Right lobe of liver (tissue), 6 donors: Measurements from ENCODE around the gene PRSS37. TPM values are rescaled to one million over a fixed set of nuclear protein-coding genes. Genes with fewer than 3 reads are reported as not detected.

ENCODE experiments used
- ATAC-seq, 4 donors: fragments of 200-7000 bp; cut with Tn5 transposase; one replicate each; pipeline ENCODE4 v1.9.1; 2020; ENCODE audit warnings: mild to moderate bottlenecking in 4 of 4, moderate library complexity in 4 of 4
- DNase-seq, 3 donors: peaks; one replicate each; pipeline ENCODE4 v3.0.0-alpha.2; 2020
- H3K27ac ChIP-seq, 3 donors: fragments of 200-600 bp; one replicate each; pipeline ENCODE4 v1.8.0; 2022
- H3K27me3 ChIP-seq, 2 donors: fragments of 200-600 bp; one replicate each; pipeline ENCODE4 v1.8.0; 2022
- H3K36me3 ChIP-seq, 4 donors: fragments of 200-600 bp; sonication (generic) in 1 of 4; one replicate each; pipeline versions ENCODE4 v1.5.1 to v1.8.0; 2017 to 2022; ENCODE audit warnings: control low read depth in 1 of 4
- H3K4me1 ChIP-seq, 4 donors: fragments of 200-600 bp; sonication (generic) in 1 of 4; one replicate each; pipeline versions ENCODE4 v1.5.1 to v1.8.0; 2017 to 2022; ENCODE audit warnings: control low read depth in 1 of 4
- H3K4me3 ChIP-seq, 3 donors: fragments of 200-600 bp; one replicate each; pipeline ENCODE4 v1.8.0; 2022
- H3K9me3 ChIP-seq, 4 donors: fragments of 200-600 bp; sonication (generic) in 1 of 4; one replicate each; pipeline versions ENCODE4 v1.5.1 to v1.8.0; 2017 to 2022; ENCODE audit warnings: control low read depth in 1 of 4
- CTCF ChIP-seq, 4 donors: fragments of 200-600 bp in 3 of 4; fragments of 450-650 bp in 1 of 4; IDR thresholded peaks; one replicate each; pipeline versions ENCODE4 v1.5.1 to v1.8.0; 2016 to 2022; ENCODE audit warnings: antibody characterized with exemption in 4 of 4, mild to moderate bottlenecking in 2 of 4
- POLR2A ChIP-seq: fragments of 450-650 bp; IDR thresholded peaks from one replicate; pipeline ENCODE4 v1.6.1; 2017; ENCODE audit warnings: antibody characterized with exemption, mild to moderate bottlenecking
- WGBS: methylation state at CpG from one replicate; pipeline ENCODE4 v1.1.6; 2018; ENCODE audit warnings: low coverage, low lambda C conversion rate; ENCODE audit not compliant: insufficient coverage; ENCODE audit errors: missing lambda C conversion rate; 5-methylcytosine and 5-hydroxymethylcytosine counted together
- intact Hi-C, 2 donors: fragments of 100-400 bp; cut with DNase I; formaldehyde crosslinking; loops; one replicate each; pipeline versions ENCODE4 v1.11.2 to v1.14.1; 2022
- long read RNA-seq: library from polyadenylated mRNA; unstranded; transcript quantifications from one replicate; pipeline ENCODE4 v2.0.0, GENCODE V29; 2019
- total RNA-seq, 6 experiments: library from RNA; depleted of rRNA in 2 of 6; stranded (reverse); fragments of >200 nt in 2 of 6; fragmentation: NEBNext Ultra II Directional in 3 of 6; extraction: Animal tissue kit (Norgen Biotek cat#: 25700) in 3 of 6; gene quantifications; one replicate each; pipeline versions ENCODE4 v1.1.0 to v1.2.4, GENCODE V29; 2016 to 2023
- donor health status: DM: no; HTN: yes; CAD: no.
- donor health status: DM: no; HTN: no; CAD: no.
- donor health status: DM: no; HTN: no; CAD: no.
- donor health status: DM: no; HTN: yes; CAD: no.
- donor health status: DM: no; HTN: yes; CAD: no.

Gene PRSS37
- not detected for total RNA-seq
- long read RNA-seq: 0 reads

GRCh38 chr7:141841385-141841784 lies at the start of gene PRSS37:
TSS of gene PRSS37 (minus strand) at chr7:141841485. CDS start at chr7:141841049, 436 bp downstream.
- Histone ChIP-seq H3K36me3 (no peaks in the 10 kb centered on the region), H3K27ac (no peak within 1 kb of the TSS), H3K4me3 (no peak within 1 kb of the TSS), H3K27me3 (no peaks in the 10 kb centered on the region), H3K4me1 (no peaks in the 10 kb centered on the region), H3K9me3 (no peaks in the 10 kb centered on the region)
- TF ChIP-seq CTCF (IDR thresholded peaks at IDR 0.05): no peak
- no peak for TF ChIP-seq POLR2A
- DNase-seq (no peak), ATAC-seq (no peak)
- intact Hi-C loops: no loop called here

- peak in 2 of 4 donors; percentile 17 to 28 for ATAC-seq
Measured at GRCh38 chr7:141889321-141889720, 48.0 kb upstream of the PRSS37 start.

GRCh38 chr7:141884539-141885225 lies 43.4 kb upstream of the PRSS37 start:
- no peaks in the 10 kb centered on the region for H3K36me3 ChIP-seq
- H3K27ac ChIP-seq: no peak overlapping the region
- no peaks in the 10 kb centered on the region for H3K9me3 ChIP-seq
- H3K4me1 ChIP-seq: no peaks in the 10 kb centered on the region
- 27% methylated on average over 5 of the region's 5 CpGs for WGBS
- no peak overlapping the region for H3K4me3 ChIP-seq
- ATAC-seq (no peak), DNase-seq (no peak)
- H3K27me3 ChIP-seq: no peaks in the 10 kb centered on the region
- TF ChIP-seq CTCF (IDR thresholded peaks at IDR 0.05) (no peak), POLR2A (no peak)
- intact Hi-C loops: no loop called here

More at GRCh38 chr7:141889321-141889720, 48.0 kb upstream of the PRSS37 start:
- intact Hi-C loops: no loop called here
- WGBS: 75% methylated on average over 1 of the region's 1 CpG
- TF ChIP-seq POLR2A (no peak), CTCF (IDR thresholded peaks at IDR 0.05) (no peak)
- Histone ChIP-seq H3K9me3 (no peaks in the 10 kb centered on the region), H3K36me3 (no peaks in the 10 kb centered on the region), H3K4me3 (no peak overlapping the region), H3K4me1 (no peaks in the 10 kb centered on the region), H3K27ac (no peak overlapping the region), H3K27me3 (no peaks in the 10 kb centered on the region)
- DNase-seq: no peak

GRCh38 chr7:141880960-141881359 lies 39.7 kb upstream of the PRSS37 start:
- Histone ChIP-seq H3K27ac (no peak overlapping the region), H3K4me3 (no peak overlapping the region), H3K4me1 (no peaks in the 10 kb centered on the region), H3K36me3 (no peaks in the 10 kb centered on the region), H3K9me3 (no peaks in the 10 kb centered on the region), H3K27me3 (no peaks in the 10 kb centered on the region)
- intact Hi-C loops: no loop called here
- no peak for ATAC-seq
- TF ChIP-seq CTCF (IDR thresholded peaks at IDR 0.05) (no peak), POLR2A (no peak)
- DNase-seq: no peak
- WGBS: 50% methylated on average over 2 of the region's 5 CpGs
